Gastrocnemius medialis (tissue), 4 donors: ENCODE measurements around the gene ARHGEF10L. TPM values are rescaled to one million over a fixed set of nuclear protein-coding genes. Genes with fewer than 3 reads are reported as not detected.

Experiments
- ATAC-seq, 2 donors: fragments of 150-250 bp; one replicate each; pipeline ENCODE4 v1.9.1; 2016
- DNase-seq, 2 donors: peaks; one replicate each; pipeline ENCODE4 v3.0.0-alpha.2; 2019
- H3K27ac ChIP-seq, 4 donors: fragments of 200-600 bp; sonication (generic); 1 replicate in 1 of 4; 2 replicates in 3 of 4; pipeline ENCODE4 v1.5.1; 2016 to 2018; ENCODE audit warnings: mild to moderate bottlenecking in 2 of 4, moderate library complexity in 1 of 4
- H3K27me3 ChIP-seq, 3 donors: fragments of 200-600 bp; sonication (generic) in 2 of 3; 1 replicate in 1 of 3; 2 replicates in 2 of 3; pipeline versions ENCODE4 v1.5.1 to v1.6.0; 2016 to 2019; ENCODE audit warnings: mild to moderate bottlenecking in 1 of 3, moderate library complexity in 1 of 3
- H3K36me3 ChIP-seq, 2 donors: fragments of 200-600 bp; sonication (generic) in 1 of 2; one replicate each; pipeline ENCODE4 v1.5.1; 2017 to 2018
- H3K4me1 ChIP-seq, 2 donors: fragments of 200-600 bp; sonication (generic) in 1 of 2; one replicate each; pipeline ENCODE4 v1.5.1; 2016 to 2017; ENCODE audit warnings: mild to moderate bottlenecking in 2 of 2
- H3K4me3 ChIP-seq, 4 donors: fragments of 200-600 bp; sonication (generic) in 3 of 4; 1 replicate in 1 of 4; 2 replicates in 3 of 4; pipeline ENCODE4 v1.5.1; 2016 to 2019; ENCODE audit warnings: mild to moderate bottlenecking in 2 of 4
- H3K9me3 ChIP-seq, 3 donors: fragments of 200-600 bp; sonication (generic) in 2 of 3; 1 replicate in 1 of 3; 2 replicates in 2 of 3; pipeline ENCODE4 v1.5.1; 2016 to 2019
- POLR2A ChIP-seq, 2 donors: fragments of 450-650 bp; IDR thresholded peaks; one replicate each; pipeline ENCODE4 v1.6.1; 2017; ENCODE audit warnings: antibody characterized with exemption in 2 of 2, mild to moderate bottlenecking in 2 of 2, moderate library complexity in 2 of 2
- in situ Hi-C, 4 donors: fragments of 200-750 bp; cut with MboI; loops; one replicate each; pipeline versions ENCODE4 v1.15.0 to v1.8.0; 2017; ENCODE audit warnings: low sequenced_read_pairs in 4 of 4
- intact Hi-C: fragments of 100-400 bp; cut with DNase I; formaldehyde crosslinking; loops from one replicate; pipeline ENCODE4 v1.15.1; 2023; ENCODE audit warnings: low total_unique reads
- total RNA-seq, 4 donors: library from RNA; depleted of rRNA; stranded (reverse); fragments of >200 nt; gene quantifications; one replicate each; pipeline versions ENCODE4 v1.1.0 to v1.2.3, GENCODE V29; 2016
- TF ChIP-seq, protein P1 (sequence below), 5 experiments: fragments of 450-650 bp in 3 of 5; fragments of 200-600 bp in 2 of 5; sonication (generic) in 2 of 5; IDR thresholded peaks in 4 of 5; conservative IDR thresholded peaks in 1 of 5; 1 replicate in 4 of 5; 2 replicates in 1 of 5; pipeline ENCODE4 v1.5.1; 2016 to 2019; ENCODE audit warnings: antibody characterized with exemption in 5 of 5, mild to moderate bottlenecking in 3 of 5, moderate library complexity in 3 of 5

ARHGEF10L gene
- total RNA-seq, 4 donors from 2014 or later: 21.2 to 111 (median 73.8) TPM

DNA sequence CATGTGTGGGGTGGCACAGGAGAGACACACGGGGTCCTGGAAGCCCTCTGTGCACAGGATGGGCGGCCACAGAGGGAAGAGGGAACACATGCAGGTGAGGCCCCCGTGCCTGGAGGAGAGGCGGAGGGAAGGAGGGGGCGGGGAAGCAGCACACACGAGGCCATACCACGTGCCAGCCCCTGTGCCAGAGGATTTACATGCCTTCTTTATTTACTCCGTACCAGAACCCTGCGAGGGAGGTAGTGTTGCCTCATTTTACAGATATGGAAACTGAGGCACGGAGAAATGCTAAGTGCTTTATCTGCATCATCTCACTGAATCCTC, 56.1 kb downstream of the ARHGEF10L start:
- H3K4me1 ChIP-seq: peaks cover 21 to 27% of the 10 kb centered on the region in 2 donors
- H3K9me3 ChIP-seq: no peaks in the 10 kb centered on the region
- DNase-seq: no peak
- no peak for ATAC-seq
- no peak overlapping the region for H3K27ac ChIP-seq
- intact Hi-C loops: no loop called here
- no peaks in the 10 kb centered on the region for H3K27me3 ChIP-seq
- no peaks in the 10 kb centered on the region for H3K36me3 ChIP-seq
- TF ChIP-seq, protein P1, sequence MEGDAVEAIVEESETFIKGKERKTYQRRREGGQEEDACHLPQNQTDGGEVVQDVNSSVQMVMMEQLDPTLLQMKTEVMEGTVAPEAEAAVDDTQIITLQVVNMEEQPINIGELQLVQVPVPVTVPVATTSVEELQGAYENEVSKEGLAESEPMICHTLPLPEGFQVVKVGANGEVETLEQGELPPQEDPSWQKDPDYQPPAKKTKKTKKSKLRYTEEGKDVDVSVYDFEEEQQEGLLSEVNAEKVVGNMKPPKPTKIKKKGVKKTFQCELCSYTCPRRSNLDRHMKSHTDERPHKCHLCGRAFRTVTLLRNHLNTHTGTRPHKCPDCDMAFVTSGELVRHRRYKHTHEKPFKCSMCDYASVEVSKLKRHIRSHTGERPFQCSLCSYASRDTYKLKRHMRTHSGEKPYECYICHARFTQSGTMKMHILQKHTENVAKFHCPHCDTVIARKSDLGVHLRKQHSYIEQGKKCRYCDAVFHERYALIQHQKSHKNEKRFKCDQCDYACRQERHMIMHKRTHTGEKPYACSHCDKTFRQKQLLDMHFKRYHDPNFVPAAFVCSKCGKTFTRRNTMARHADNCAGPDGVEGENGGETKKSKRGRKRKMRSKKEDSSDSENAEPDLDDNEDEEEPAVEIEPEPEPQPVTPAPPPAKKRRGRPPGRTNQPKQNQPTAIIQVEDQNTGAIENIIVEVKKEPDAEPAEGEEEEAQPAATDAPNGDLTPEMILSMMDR (IDR thresholded peaks at IDR 0.05 in 4 of 5, conservative IDR thresholded peaks at IDR 0.05 in 1 of 5): no peak
- TF ChIP-seq POLR2A (IDR thresholded peaks at IDR 0.05): no peak
- in situ Hi-C loops: no loop called here
- H3K4me3 ChIP-seq: no peak overlapping the region

- no peak for ATAC-seq
- H3K36me3 ChIP-seq: no peaks in the 10 kb centered on the region
Measured at GRCh38 chr1:17596186-17596585, 56.7 kb downstream of the ARHGEF10L start.

DNA sequence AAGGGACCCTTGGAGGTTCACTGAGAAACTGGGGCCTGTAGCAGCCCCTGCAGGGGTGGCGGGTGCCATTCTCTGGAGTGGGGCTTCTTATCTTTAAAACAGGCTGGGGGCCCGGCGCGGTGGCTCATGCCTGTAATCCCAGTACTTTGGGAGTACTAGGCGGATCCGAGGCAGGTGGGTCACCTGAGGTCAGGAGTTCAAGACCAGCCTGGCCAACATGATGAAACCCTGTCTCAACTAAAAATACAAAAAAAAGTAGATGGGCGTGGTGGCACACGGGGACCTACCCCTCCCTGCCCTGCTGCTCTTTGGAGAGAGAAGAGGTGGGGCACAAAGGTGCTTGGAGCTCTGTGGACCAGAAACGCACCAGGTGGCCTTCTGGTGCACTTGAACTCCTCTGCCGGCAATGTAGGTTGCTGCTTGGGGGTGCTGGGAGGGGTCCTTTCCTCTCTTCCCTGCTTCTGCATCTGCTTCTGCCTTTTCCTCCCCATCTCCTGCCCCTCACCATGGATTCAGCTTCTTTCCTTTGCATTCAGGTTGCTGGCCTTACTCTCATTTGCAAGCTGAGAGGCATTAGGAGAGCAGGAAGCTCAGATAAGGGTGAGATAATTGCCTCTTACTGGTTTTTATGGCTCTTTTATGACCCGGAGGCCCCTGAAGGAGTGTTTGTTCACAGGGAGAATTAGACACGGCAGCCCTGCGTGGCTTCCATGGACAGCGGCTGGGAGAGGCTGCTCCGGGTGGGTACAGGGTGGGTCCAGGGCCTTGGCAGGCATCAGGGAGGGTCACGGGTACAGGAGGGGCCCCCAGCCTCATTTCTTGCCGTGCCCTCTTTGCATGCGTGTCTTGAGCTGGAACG, 57.4 kb downstream of the ARHGEF10L start:
- no peak for TF ChIP-seq POLR2A (IDR thresholded peaks at IDR 0.05)
- TF ChIP-seq, protein P1 (IDR thresholded peaks at IDR 0.05 in 4 of 5, conservative IDR thresholded peaks at IDR 0.05 in 1 of 5): no peak
- intact Hi-C loops: no loop called here
- Histone ChIP-seq H3K4me1 (peaks cover 21 to 27% of the 10 kb centered on the region in 2 donors), H3K27me3 (no peaks in the 10 kb centered on the region), H3K4me3 (no peak overlapping the region), H3K36me3 (no peaks in the 10 kb centered on the region), H3K27ac (no peak overlapping the region), H3K9me3 (no peaks in the 10 kb centered on the region)
- in situ Hi-C loops: no loop called here
- DNase-seq: no peak
- ATAC-seq: no peak

More at GRCh38 chr1:17596186-17596585, 56.7 kb downstream of the ARHGEF10L start:
- peaks cover 21 to 27% of the 10 kb centered on the region in 2 donors for H3K4me1 ChIP-seq
- no peak overlapping the region for H3K4me3 ChIP-seq
- H3K27ac ChIP-seq: no peak overlapping the region
- no peak for TF ChIP-seq POLR2A (IDR thresholded peaks at IDR 0.05)
- TF ChIP-seq, protein P1 (IDR thresholded peaks at IDR 0.05 in 4 of 5, conservative IDR thresholded peaks at IDR 0.05 in 1 of 5): no peak
- intact Hi-C loops (no loop called here), in situ Hi-C loops (no loop called here)
- no peak for DNase-seq
- no peaks in the 10 kb centered on the region for H3K9me3 ChIP-seq
- H3K27me3 ChIP-seq: no peaks in the 10 kb centered on the region

GRCh38 chr1:17597651-17598050, 58.2 kb downstream of the ARHGEF10L start:
- Histone ChIP-seq H3K4me3 (no peak overlapping the region), H3K27me3 (no peaks in the 10 kb centered on the region), H3K9me3 (no peaks in the 10 kb centered on the region), H3K27ac (no peak overlapping the region), H3K4me1 (peaks cover 21 to 27% of the 10 kb centered on the region in 2 donors), H3K36me3 (no peaks in the 10 kb centered on the region)
- in situ Hi-C loops: no loop called here
- intact Hi-C loops: no loop called here
- no peak for ATAC-seq
- DNase-seq: no peak
- TF ChIP-seq, protein P1 (IDR thresholded peaks at IDR 0.05 in 4 of 5, conservative IDR thresholded peaks at IDR 0.05 in 1 of 5): no peak
